GM11168 (cell line): ENCODE results near the gene TUBB3.
"Not testable (repeated sequence)": the region's sequence is repeated elsewhere in the genome, so short reads cannot be mapped to it uniquely, and the experiment has no call there.

ENCODE experiments used
- in situ Hi-C: fragments of 300-500 bp; cut with MboI; formaldehyde crosslinking; loops from one replicate; pipeline ENCODE4 v1.12.0; 2022; ENCODE audit warnings: low sequenced_read_pairs; ENCODE audit not compliant: unreplicated experiment

Gene TUBB3

GRCh38 chr16:89960966-89961365, 37.8 kb downstream of the TUBB3 start:
- in situ Hi-C loops, result no loop called here

GRCh38 chr16:89961920-89962319, 38.8 kb downstream of the TUBB3 start:
- in situ Hi-C loops, result no loop called here

- in situ Hi-C loops, result no loop called here
Observed at GRCh38 chr16:89962754-89963498, 39.8 kb downstream of the TUBB3 start.

- in situ Hi-C loops, result no loop called here
Observed at GRCh38 chr16:89964201-89964600, 41.1 kb downstream of the TUBB3 start.

- in situ Hi-C loops, result no loop called here
Observed at GRCh38 chr16:89965447-89966225, 42.5 kb downstream of the TUBB3 start.

- in situ Hi-C loops, result no loop called here
Observed at GRCh38 chr16:89966756-89967155, 43.6 kb downstream of the TUBB3 start.

GRCh38 chr16:89967436-89967835, 44.3 kb downstream of the TUBB3 start:
- in situ Hi-C loops, result not testable (repeated sequence)

- in situ Hi-C loops, result not testable (repeated sequence)
Observed at GRCh38 chr16:89968074-89968473, 44.9 kb downstream of the TUBB3 start.

GRCh38 chr16:89969741-89970410, 46.7 kb downstream of the TUBB3 start:
- in situ Hi-C loops, result no loop called here

GRCh38 chr16:89971495-89972243, 48.5 kb downstream of the TUBB3 start:
- in situ Hi-C loops, result no loop called here

- in situ Hi-C loops, result no loop called here
Observed at GRCh38 chr16:89972244-89973234, 49.4 kb downstream of the TUBB3 start.

GRCh38 chr16:89973235-89973634, 50.1 kb downstream of the TUBB3 start:
- in situ Hi-C loops, result no loop called here

GRCh38 chr16:89973654-89974335, 50.7 kb downstream of the TUBB3 start:
- in situ Hi-C loops, result no loop called here

- in situ Hi-C loops, result no loop called here
Observed at GRCh38 chr16:89974870-89975269, 51.7 kb downstream of the TUBB3 start.

GRCh38 chr16:89981414-89981813, 58.3 kb downstream of the TUBB3 start:
- in situ Hi-C loops, result no loop called here

- in situ Hi-C loops, result no loop called here
Observed at GRCh38 chr16:89982318-89982717, 59.2 kb downstream of the TUBB3 start.

GRCh38 chr16:89983536-89983935, 60.4 kb downstream of the TUBB3 start:
- in situ Hi-C loops, result no loop called here

- in situ Hi-C loops, result no loop called here
Observed at GRCh38 chr16:89984216-89984615, 61.1 kb downstream of the TUBB3 start.

GRCh38 chr16:89985219-89985618, 62.1 kb downstream of the TUBB3 start:
- in situ Hi-C loops, result no loop called here
